Vagina (tissue), 2 donors: Measurements from ENCODE around the gene ANO10. TPM values are rescaled to one million over a fixed set of nuclear protein-coding genes. Genes with fewer than 3 reads are reported as not detected.

Experiments
- DNase-seq, 2 donors: peaks; one replicate each; pipeline ENCODE4 v3.0.0-alpha.2; 2017; ENCODE audit errors: extremely low spot score in 2 of 2
- H3K27ac ChIP-seq: fragments of 200-600 bp; sonication (generic); one replicate; pipeline ENCODE4 v1.5.1; 2019
- H3K27me3 ChIP-seq: fragments of 200-600 bp; sonication (generic); one replicate; pipeline ENCODE4 v1.5.1; 2019
- H3K36me3 ChIP-seq, 2 donors: fragments of 200-600 bp; sonication (generic); one replicate each; pipeline ENCODE4 v1.5.1; 2017 to 2019
- H3K4me1 ChIP-seq: fragments of 200-600 bp; sonication (generic); one replicate; pipeline ENCODE4 v1.5.1; 2019
- H3K4me3 ChIP-seq, 2 donors: fragments of 200-600 bp; sonication (generic); 1 replicate in 1 of 2; 2 replicates in 1 of 2; pipeline ENCODE4 v1.5.1; 2016 to 2019
- H3K9me3 ChIP-seq: fragments of 200-600 bp; sonication (generic); one replicate; pipeline ENCODE4 v1.5.1; 2019
- POLR2A ChIP-seq, 2 donors: fragments of 450-650 bp; IDR thresholded peaks; one replicate each; pipeline ENCODE4 v1.6.1; 2017; ENCODE audit warnings: antibody characterized with exemption in 2 of 2, mild to moderate bottlenecking in 2 of 2, moderate library complexity in 2 of 2
- POLR2AphosphoS5 ChIP-seq, 2 donors: sonication (generic); formaldehyde crosslinking; IDR thresholded peaks; one replicate each; pipeline ENCODE4 v1.9.0; 2017; ENCODE audit warnings: antibody characterized with exemption in 2 of 2, mild to moderate bottlenecking in 2 of 2, low read depth in 1 of 2; ENCODE audit not compliant: insufficient read depth in 1 of 2
- intact Hi-C: fragments of 100-400 bp; cut with DNase I; formaldehyde crosslinking; loops from one replicate; pipeline ENCODE4 v1.15.1; 2023
- total RNA-seq: library from RNA; depleted of rRNA; stranded (reverse); fragments of >200 nt; gene quantifications from one replicate; pipeline ENCODE4 v1.2.3, GENCODE V29; 2016
- TF ChIP-seq, protein P1 (sequence below), 3 experiments: fragments of 450-650 bp in 2 of 3; fragments of 200-600 bp in 1 of 3; sonication (generic) in 1 of 3; IDR thresholded peaks; one replicate each; pipeline ENCODE4 v1.5.1; 2017 to 2019; ENCODE audit warnings: antibody characterized with exemption in 3 of 3, mild to moderate bottlenecking in 2 of 3, moderate library complexity in 2 of 3

Gene ANO10
- total RNA-seq, 1 donor from 2014 or later: 29.0 TPM

DNA sequence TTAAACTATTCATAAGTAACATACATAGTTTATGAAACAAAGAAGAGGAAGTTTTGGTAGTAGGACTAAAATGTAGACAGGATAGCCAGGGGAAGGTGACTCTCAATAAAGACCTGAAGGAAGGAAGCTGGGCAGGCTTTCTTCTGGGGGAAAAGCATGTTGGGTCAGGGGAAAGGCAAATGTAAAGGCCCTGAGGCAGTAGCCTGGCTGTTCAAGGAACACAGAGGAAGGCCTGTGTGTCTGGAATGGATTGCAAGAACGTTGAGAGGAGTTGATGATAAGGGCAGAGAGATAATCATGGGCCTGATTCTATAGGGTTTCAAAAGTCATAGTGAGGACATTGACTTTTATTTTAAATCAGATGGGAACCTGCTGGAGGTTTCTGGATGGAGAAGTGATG lies 167.8 kb downstream of the ANO10 start:
- Histone ChIP-seq H3K27me3 (no peaks in the 10 kb centered on the region), H3K9me3 (no peaks in the 10 kb centered on the region), H3K36me3 (no peaks in the 10 kb centered on the region), H3K27ac (no peak overlapping the region), H3K4me3 (no peak overlapping the region), H3K4me1 (no peaks in the 10 kb centered on the region)
- intact Hi-C loops: no loop called here
- TF ChIP-seq POLR2AphosphoS5 (IDR thresholded peaks at IDR 0.05; ENCODE audit: insufficient read depth in 1 of 2, low read depth in 1 of 2) (no peak), POLR2A (IDR thresholded peaks at IDR 0.05) (no peak)
- TF ChIP-seq, protein P1, sequence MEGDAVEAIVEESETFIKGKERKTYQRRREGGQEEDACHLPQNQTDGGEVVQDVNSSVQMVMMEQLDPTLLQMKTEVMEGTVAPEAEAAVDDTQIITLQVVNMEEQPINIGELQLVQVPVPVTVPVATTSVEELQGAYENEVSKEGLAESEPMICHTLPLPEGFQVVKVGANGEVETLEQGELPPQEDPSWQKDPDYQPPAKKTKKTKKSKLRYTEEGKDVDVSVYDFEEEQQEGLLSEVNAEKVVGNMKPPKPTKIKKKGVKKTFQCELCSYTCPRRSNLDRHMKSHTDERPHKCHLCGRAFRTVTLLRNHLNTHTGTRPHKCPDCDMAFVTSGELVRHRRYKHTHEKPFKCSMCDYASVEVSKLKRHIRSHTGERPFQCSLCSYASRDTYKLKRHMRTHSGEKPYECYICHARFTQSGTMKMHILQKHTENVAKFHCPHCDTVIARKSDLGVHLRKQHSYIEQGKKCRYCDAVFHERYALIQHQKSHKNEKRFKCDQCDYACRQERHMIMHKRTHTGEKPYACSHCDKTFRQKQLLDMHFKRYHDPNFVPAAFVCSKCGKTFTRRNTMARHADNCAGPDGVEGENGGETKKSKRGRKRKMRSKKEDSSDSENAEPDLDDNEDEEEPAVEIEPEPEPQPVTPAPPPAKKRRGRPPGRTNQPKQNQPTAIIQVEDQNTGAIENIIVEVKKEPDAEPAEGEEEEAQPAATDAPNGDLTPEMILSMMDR (IDR thresholded peaks at IDR 0.05): no peak
- no peak for DNase-seq

DNA sequence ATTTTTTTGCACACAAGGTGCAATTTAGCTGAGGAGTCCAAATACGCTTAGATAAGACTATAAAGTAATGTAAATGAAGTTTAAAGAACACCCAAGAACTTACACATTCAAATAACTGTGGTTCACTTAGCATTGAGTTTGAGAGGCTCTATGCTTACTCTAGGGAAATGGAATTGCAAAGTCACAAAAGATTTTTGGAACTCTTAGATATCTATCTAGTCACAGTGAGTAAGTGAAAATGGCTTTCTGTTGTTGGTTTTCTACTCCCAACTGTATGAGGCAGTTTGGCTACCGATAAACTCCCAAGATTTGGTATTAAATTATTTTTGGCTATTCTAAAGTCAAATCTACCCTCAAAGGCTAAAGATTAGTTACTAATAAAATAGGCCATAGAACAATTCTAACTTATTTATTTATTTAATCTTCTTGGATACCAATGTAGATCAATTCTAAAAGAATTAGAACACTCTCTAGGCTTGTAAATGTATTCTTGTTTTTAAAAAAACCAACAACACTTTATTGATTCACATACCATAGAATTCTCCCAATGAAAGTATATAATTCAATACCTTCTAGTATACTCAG lies 170.0 kb downstream of the ANO10 start:
- no peak overlapping the region for H3K4me3 ChIP-seq
- no peak overlapping the region for H3K27ac ChIP-seq
- no peaks in the 10 kb centered on the region for H3K4me1 ChIP-seq
- intact Hi-C loops: no loop called here
- H3K27me3 ChIP-seq: no peaks in the 10 kb centered on the region
- H3K36me3 ChIP-seq: no peaks in the 10 kb centered on the region
- H3K9me3 ChIP-seq: no peaks in the 10 kb centered on the region
- no peak for DNase-seq
- TF ChIP-seq, protein P1 (IDR thresholded peaks at IDR 0.05): no peak

DNA sequence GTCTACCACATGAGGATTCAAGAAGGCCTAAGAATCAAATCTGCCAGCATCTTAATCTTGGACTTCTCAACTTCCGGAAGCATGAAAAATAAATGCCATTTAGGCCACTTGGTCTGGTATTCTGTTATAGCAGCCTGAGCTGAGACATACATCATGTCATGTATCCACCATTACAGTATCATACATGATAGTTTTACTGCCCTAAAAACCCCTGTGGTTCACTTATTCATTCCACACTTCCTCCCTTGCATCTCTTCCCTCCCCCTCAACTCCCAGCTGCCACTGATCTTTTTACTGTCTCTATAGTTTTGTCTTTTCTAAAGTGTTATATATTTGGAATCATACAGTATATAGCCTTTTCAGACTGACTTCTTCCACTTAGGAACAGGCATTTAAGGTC lies 173.7 kb downstream of the ANO10 start:
- no peak for DNase-seq
- H3K27me3 ChIP-seq: no peaks in the 10 kb centered on the region
- H3K9me3 ChIP-seq: no peaks in the 10 kb centered on the region
- intact Hi-C loops: no loop called here
- TF ChIP-seq POLR2A (IDR thresholded peaks at IDR 0.05) (no peak), POLR2AphosphoS5 (IDR thresholded peaks at IDR 0.05; ENCODE audit: insufficient read depth in 1 of 2, low read depth in 1 of 2) (no peak)
- TF ChIP-seq, protein P1 (IDR thresholded peaks at IDR 0.05): no peak
- no peak overlapping the region for H3K27ac ChIP-seq
- no peaks in the 10 kb centered on the region for H3K4me1 ChIP-seq
- H3K36me3 ChIP-seq: no peaks in the 10 kb centered on the region
- H3K4me3 ChIP-seq: no peak overlapping the region

DNA sequence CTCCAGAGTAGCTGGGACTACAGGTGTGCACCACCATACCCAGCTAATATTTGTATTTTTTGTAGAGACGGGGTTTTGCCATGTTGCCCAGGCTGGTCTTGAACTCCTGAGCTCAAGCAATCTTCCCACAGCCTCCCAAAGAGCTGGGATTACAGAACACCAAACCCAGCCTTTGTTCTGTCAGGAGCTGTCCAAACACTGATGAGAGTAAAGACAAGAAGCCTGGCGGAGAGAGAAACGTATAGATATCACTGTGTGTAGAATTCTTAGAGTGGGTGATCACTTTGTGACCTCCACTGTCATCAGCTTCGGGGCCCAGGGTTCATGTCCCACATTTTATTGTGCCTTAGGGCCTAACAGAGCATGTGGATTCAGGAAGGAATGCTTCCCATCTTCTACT lies 176.0 kb downstream of the ANO10 start:
- intact Hi-C loops: no loop called here
- TF ChIP-seq, protein P1 (IDR thresholded peaks at IDR 0.05): no peak
- no peak for TF ChIP-seq POLR2AphosphoS5 (IDR thresholded peaks at IDR 0.05; ENCODE audit: insufficient read depth in 1 of 2, low read depth in 1 of 2)
- Histone ChIP-seq H3K4me1 (no peaks in the 10 kb centered on the region), H3K27ac (no peak overlapping the region), H3K36me3 (no peaks in the 10 kb centered on the region), H3K9me3 (no peaks in the 10 kb centered on the region), H3K4me3 (no peak overlapping the region), H3K27me3 (no peaks in the 10 kb centered on the region)
- no peak for DNase-seq

DNA sequence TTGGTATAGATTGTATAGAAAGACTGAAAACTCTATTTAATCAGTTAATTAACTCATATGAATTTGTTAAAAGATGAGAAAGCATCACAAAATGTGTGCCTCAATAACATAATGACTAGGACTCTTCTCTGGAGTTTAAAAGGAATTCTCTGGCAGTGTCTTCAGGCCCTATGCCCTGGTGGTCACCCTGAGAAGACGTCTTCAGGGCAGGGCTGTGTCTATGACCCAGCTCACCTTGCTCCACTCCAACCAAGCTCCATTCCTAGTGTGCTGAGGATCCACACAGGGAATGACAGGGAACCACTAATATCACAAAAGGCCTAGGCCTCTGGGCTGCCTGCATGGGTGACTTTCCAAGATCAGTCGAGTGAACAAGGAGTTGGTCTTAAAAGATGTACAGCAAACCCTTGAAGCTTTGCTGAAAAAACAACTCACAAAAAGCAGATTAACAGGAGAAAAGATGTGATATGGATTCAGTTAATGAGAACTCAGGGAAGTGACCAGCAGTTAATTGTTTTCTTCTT lies 178.9 kb downstream of the ANO10 start:
- Histone ChIP-seq H3K9me3 (no peaks in the 10 kb centered on the region), H3K4me1 (no peaks in the 10 kb centered on the region), H3K27ac (no peak overlapping the region), H3K36me3 (no peaks in the 10 kb centered on the region), H3K27me3 (no peaks in the 10 kb centered on the region), H3K4me3 (no peak overlapping the region)
- no peak for TF ChIP-seq POLR2AphosphoS5 (IDR thresholded peaks at IDR 0.05; ENCODE audit: insufficient read depth in 1 of 2, low read depth in 1 of 2)
- TF ChIP-seq, protein P1 (IDR thresholded peaks at IDR 0.05): no peak
- TF ChIP-seq POLR2A (IDR thresholded peaks at IDR 0.05): no peak
- intact Hi-C loops: no loop called here
- no peak for DNase-seq
